Measurements from ENCODE around the gene ETS1.

The ETS1 gene

DNA sequence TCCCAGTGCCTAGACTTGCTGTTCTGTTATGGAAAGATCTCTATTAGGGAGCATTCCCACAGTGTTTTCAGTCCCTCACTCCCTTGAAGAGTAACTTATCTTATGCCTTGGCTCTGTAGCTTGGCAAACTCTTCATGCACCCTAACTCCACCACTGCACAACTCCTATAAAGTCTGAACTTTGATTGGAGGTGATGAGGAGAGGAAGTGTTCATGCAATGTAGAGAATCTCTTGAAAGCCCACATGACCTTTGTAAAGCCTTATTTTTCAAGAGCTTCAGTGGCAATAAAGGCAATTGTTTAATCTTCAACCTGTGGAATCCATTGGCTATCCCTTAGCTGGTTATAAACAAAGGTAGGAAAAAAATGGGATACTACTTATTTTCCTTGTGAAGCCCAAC lies 176.2 kb downstream of the ETS1 start:
- H3K4me3 ChIP-seq (ENCODE audit: low read depth, low read length), result no peak overlapping the region
- no peak for TF ChIP-seq CTCF (IDR thresholded peaks at IDR 0.05; ENCODE audit: borderline replicate concordance, insufficient read depth, low read depth, low read length)

DNA sequence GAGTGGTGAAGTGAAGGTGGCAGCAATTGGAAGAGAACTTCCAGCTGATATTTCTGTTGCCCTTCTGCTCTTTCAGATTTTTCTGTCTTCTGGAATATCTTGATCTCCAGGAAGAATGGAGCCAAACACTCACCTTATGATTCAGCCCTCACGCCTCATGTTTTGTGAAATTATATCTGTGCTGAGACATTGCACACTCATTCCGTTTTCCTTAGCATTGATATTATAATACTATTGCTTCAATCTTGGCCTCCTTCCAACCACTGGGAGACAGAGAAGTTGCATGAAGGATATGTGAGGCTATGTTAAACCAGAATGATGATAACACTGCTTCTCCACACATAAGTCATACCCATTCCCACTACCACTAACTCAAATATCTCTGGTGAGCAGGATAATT lies 177.9 kb downstream of the ETS1 start:
- H3K4me3 ChIP-seq (ENCODE audit: low read depth, low read length), result no peak overlapping the region
- TF ChIP-seq CTCF (IDR thresholded peaks at IDR 0.05; ENCODE audit: borderline replicate concordance, insufficient read depth, low read depth, low read length), result no peak

All from GM12875 (cell line).